Keratinocyte (primary cell): ENCODE data around the gene VAV1.

ENCODE experiments used
- EZH2 ChIP-seq: IDR thresholded peaks from one replicate; pipeline ENCODE4 v1.6.1; 2012; ENCODE audit warnings: inconsistent platforms, mild to moderate bottlenecking, low read length, moderate library complexity
- TF ChIP-seq, protein P1 (sequence below), 3 experiments: IDR thresholded peaks in 1 of 3; conservative IDR thresholded peaks in 1 of 3; optimal IDR thresholded peaks in 1 of 3; 2 replicates in 2 of 3; 3 replicates in 1 of 3; pipeline versions ENCODE3 to v1.5.1; 2011; ENCODE audit warnings: low read length in 3 of 3, mild to moderate bottlenecking in 3 of 3, moderate library complexity in 2 of 3, control low read depth in 1 of 3, inconsistent platforms in 1 of 3; ENCODE audit not compliant: insufficient read depth in 2 of 3; ENCODE audit errors: extremely low read depth in 1 of 3

- TF ChIP-seq, protein P1, sequence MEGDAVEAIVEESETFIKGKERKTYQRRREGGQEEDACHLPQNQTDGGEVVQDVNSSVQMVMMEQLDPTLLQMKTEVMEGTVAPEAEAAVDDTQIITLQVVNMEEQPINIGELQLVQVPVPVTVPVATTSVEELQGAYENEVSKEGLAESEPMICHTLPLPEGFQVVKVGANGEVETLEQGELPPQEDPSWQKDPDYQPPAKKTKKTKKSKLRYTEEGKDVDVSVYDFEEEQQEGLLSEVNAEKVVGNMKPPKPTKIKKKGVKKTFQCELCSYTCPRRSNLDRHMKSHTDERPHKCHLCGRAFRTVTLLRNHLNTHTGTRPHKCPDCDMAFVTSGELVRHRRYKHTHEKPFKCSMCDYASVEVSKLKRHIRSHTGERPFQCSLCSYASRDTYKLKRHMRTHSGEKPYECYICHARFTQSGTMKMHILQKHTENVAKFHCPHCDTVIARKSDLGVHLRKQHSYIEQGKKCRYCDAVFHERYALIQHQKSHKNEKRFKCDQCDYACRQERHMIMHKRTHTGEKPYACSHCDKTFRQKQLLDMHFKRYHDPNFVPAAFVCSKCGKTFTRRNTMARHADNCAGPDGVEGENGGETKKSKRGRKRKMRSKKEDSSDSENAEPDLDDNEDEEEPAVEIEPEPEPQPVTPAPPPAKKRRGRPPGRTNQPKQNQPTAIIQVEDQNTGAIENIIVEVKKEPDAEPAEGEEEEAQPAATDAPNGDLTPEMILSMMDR (optimal IDR thresholded peaks at IDR 0.05 in 1 of 3, IDR thresholded peaks at IDR 0.05 in 1 of 3, conservative IDR thresholded peaks at IDR 0.05 in 1 of 3; ENCODE audit: extremely low read depth in 1 of 3, insufficient read depth in 2 of 3, low read length in 3 of 3) = no peak
- TF ChIP-seq EZH2 = no peak
Measured at GRCh38 chr19:6832412-6832811, 59.9 kb downstream of the VAV1 start.
